SK-N-SH treated with all-trans-retinoic acid at 6 μM for 48 hours (cell line): Measurements from ENCODE around the gene ANKRD11.
"Not testable (repeated sequence)": the region's sequence is repeated elsewhere in the genome, so short reads cannot be mapped to it uniquely, and the experiment has no call there.

Source experiments
- ATAC-seq: fragments of 200-7000 bp; cut with Tn5 transposase; 3 replicates; pipeline ENCODE4 v1.9.1; 2020; ENCODE audit warnings: mild to moderate bottlenecking, moderate library complexity
- ARNTL ChIP-seq: fragments of 450-650 bp; formaldehyde crosslinking; IDR thresholded peaks from 2 replicates; pipeline ENCODE4 v1.5.0; 2020; ENCODE audit warnings: low read depth, mild to moderate bottlenecking, moderate library complexity, borderline replicate concordance
- BACH2 ChIP-seq: fragments of 250-450 bp; sonication (Bioruptor Pico); IDR thresholded peaks from 2 replicates; pipeline ENCODE4 v1.9.0; 2021; ENCODE audit warnings: mild to moderate bottlenecking, borderline replicate concordance
- CSDC2 ChIP-seq: fragments of 250-450 bp; sonication (Bioruptor Pico); IDR thresholded peaks from 2 replicates; pipeline ENCODE4 v1.5.0; 2020; ENCODE audit warnings: mild to moderate bottlenecking, moderate library complexity
- ESRRG ChIP-seq: fragments of 250-450 bp; sonication (Bioruptor Pico); IDR thresholded peaks from 2 replicates; pipeline ENCODE4 v1.6.1; 2021; ENCODE audit warnings: mild to moderate bottlenecking
- GLIS3 ChIP-seq: fragments of 250-450 bp; sonication (Bioruptor Pico); IDR thresholded peaks from 2 replicates; pipeline ENCODE4 v1.5.0; 2020; ENCODE audit warnings: mild to moderate bottlenecking, moderate library complexity
- ISL1 ChIP-seq: fragments of 250-450 bp; sonication (Bioruptor Pico); IDR thresholded peaks from 2 replicates; pipeline ENCODE4 v2.1.2; 2022; ENCODE audit warnings: mild to moderate bottlenecking, moderate library complexity
- OSR1 ChIP-seq: fragments of 250-450 bp; sonication (Bioruptor Pico); IDR thresholded peaks from 2 replicates; pipeline ENCODE4 v1.8.0; 2022; ENCODE audit warnings: moderate library complexity, mild to moderate bottlenecking, inconsistent platforms
- PPARA ChIP-seq: fragments of 250-450 bp; sonication (Bioruptor Pico); IDR thresholded peaks from 2 replicates; pipeline ENCODE4 v1.5.0; 2020; ENCODE audit warnings: mild to moderate bottlenecking, borderline replicate concordance
- RARB ChIP-seq: fragments of 250-450 bp; sonication (Bioruptor Pico); IDR thresholded peaks from 2 replicates; pipeline ENCODE4 v1.8.0; 2021; ENCODE audit warnings: mild to moderate bottlenecking, moderate library complexity
- SNAI2 ChIP-seq: fragments of 250-450 bp; sonication (Bioruptor Pico); IDR thresholded peaks from 2 replicates; pipeline ENCODE4 v1.5.0; 2020; ENCODE audit warnings: mild to moderate bottlenecking, moderate library complexity
- TCF4 ChIP-seq: fragments of 250-450 bp; sonication (Bioruptor Pico); IDR thresholded peaks from 2 replicates; pipeline ENCODE4 v1.8.0; 2021; ENCODE audit warnings: mild to moderate bottlenecking, moderate library complexity, borderline replicate concordance
- TOX ChIP-seq: fragments of 250-450 bp; sonication (Bioruptor Pico); IDR thresholded peaks from 2 replicates; pipeline ENCODE4 v1.8.0; 2021; ENCODE audit warnings: mild to moderate bottlenecking, moderate library complexity, borderline replicate concordance
- ZFP3 ChIP-seq: fragments of 250-450 bp; sonication (Bioruptor Pico); IDR thresholded peaks from 2 replicates; pipeline ENCODE4 v1.5.0; 2020; ENCODE audit warnings: mild to moderate bottlenecking, moderate library complexity
- ZFP30 ChIP-seq: fragments of 450-650 bp; formaldehyde crosslinking; IDR thresholded peaks from 2 replicates; pipeline ENCODE4 v1.5.0; 2022; ENCODE audit warnings: mild to moderate bottlenecking, moderate library complexity
- ZNF565 ChIP-seq: fragments of 450-650 bp; formaldehyde crosslinking; conservative IDR thresholded peaks from 2 replicates; pipeline ENCODE4 v1.5.0; 2020; ENCODE audit warnings: low read depth, mild to moderate bottlenecking, moderate library complexity
- ZNF70 ChIP-seq: fragments of 450-650 bp; formaldehyde crosslinking; IDR thresholded peaks from 2 replicates; pipeline ENCODE4 v1.5.0; 2020; ENCODE audit warnings: mild to moderate bottlenecking, moderate library complexity
- ZNF8 ChIP-seq: fragments of 450-650 bp; formaldehyde crosslinking; IDR thresholded peaks from 2 replicates; pipeline ENCODE4 v1.5.0; 2020; ENCODE audit warnings: mild to moderate bottlenecking, moderate library complexity
- TF ChIP-seq, protein P1 (sequence below): fragments of 250-450 bp; sonication (Bioruptor Pico); IDR thresholded peaks from 2 replicates; pipeline ENCODE4 v1.8.0; 2021; ENCODE audit warnings: low read depth, mild to moderate bottlenecking, moderate library complexity, borderline replicate concordance
- TF ChIP-seq, protein P2 (sequence below): fragments of 250-450 bp; sonication (Bioruptor Pico); IDR thresholded peaks from 2 replicates; pipeline ENCODE4 v1.5.1; 2020; ENCODE audit warnings: low read depth, mild to moderate bottlenecking, moderate library complexity
- TF ChIP-seq, protein P3 (sequence below): fragments of 250-450 bp; sonication (Bioruptor Pico); IDR thresholded peaks from 2 replicates; pipeline ENCODE4 v1.5.1; 2021; ENCODE audit warnings: mild to moderate bottlenecking, moderate library complexity
- TF ChIP-seq, protein P4 (sequence below): fragments of 250-450 bp; sonication (Bioruptor Pico); IDR thresholded peaks from 2 replicates; pipeline ENCODE4 v1.8.0; 2020; ENCODE audit warnings: mild to moderate bottlenecking, moderate library complexity, borderline replicate concordance

ANKRD11 gene

DNA sequence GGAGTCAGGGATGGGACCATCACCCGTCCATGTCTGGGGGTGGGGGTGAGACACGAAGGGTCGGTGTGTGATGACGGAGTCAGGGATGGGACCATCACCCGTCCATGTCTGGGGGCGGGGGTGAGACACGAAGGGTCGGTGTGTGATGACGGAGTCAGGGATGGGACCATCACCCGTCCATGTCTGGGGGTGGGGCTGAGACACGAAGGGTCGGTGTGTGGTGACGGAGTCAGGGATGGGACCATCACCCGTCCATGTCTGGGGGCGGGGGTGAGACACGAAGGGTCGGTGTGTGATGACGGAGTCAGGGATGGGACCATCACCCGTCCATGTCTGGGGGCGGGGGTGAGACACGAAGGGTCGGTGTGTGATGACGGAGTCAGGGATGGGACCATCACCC lies 69.1 kb downstream of the ANKRD11 start:
- not testable (repeated sequence) for ATAC-seq

DNA sequence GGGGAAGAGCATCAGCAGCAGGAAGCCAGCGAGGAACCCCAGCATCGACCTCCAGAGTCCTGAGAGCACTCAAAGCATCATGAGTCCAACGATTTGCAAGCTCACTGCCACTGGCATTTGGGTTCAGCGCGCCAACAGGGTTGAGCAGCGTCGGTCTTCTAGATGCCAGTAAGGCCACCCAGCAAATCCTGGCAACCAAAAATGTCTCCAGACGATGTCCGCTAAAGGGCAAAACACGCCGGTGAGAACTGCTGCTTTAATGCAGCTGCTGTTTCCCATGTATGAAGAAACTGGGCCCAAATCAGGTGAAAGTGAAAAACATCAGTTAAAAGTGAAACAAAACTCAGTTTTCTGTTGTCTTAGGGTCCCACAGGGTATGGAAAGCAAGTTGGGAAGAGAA lies 70.2 kb downstream of the ANKRD11 start:
- no peak for TF ChIP-seq ZNF70 (CRISPR knock-in tag)
- no peak for TF ChIP-seq SNAI2 (CRISPR knock-in tag)
- no peak for TF ChIP-seq ZNF565 (CRISPR knock-in tag)
- no peak for TF ChIP-seq TCF4 (CRISPR knock-in tag)
- TF ChIP-seq, protein P1, sequence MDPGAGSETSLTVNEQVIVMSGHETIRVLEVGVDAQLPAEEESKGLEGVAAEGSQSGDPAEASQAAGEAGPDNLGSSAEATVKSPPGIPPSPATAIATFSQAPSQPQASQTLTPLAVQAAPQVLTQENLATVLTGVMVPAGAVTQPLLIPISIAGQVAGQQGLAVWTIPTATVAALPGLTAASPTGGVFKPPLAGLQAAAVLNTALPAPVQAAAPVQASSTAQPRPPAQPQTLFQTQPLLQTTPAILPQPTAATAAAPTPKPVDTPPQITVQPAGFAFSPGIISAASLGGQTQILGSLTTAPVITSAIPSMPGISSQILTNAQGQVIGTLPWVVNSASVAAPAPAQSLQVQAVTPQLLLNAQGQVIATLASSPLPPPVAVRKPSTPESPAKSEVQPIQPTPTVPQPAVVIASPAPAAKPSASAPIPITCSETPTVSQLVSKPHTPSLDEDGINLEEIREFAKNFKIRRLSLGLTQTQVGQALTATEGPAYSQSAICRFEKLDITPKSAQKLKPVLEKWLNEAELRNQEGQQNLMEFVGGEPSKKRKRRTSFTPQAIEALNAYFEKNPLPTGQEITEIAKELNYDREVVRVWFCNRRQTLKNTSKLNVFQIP (CRISPR knock-in tag): no peak
- no peak for TF ChIP-seq ZNF8 (CRISPR knock-in tag)
- no peak for TF ChIP-seq PPARA
- TF ChIP-seq, protein P2, sequence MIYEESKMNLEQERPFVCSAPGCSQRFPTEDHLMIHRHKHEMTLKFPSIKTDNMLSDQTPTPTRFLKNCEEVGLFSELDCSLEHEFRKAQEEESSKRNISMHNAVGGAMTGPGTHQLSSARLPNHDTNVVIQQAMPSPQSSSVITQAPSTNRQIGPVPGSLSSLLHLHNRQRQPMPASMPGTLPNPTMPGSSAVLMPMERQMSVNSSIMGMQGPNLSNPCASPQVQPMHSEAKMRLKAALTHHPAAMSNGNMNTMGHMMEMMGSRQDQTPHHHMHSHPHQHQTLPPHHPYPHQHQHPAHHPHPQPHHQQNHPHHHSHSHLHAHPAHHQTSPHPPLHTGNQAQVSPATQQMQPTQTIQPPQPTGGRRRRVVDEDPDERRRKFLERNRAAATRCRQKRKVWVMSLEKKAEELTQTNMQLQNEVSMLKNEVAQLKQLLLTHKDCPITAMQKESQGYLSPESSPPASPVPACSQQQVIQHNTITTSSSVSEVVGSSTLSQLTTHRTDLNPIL (CRISPR knock-in tag): no peak
- TF ChIP-seq ZFP3 (CRISPR knock-in tag): no peak
- TF ChIP-seq RARB: no peak
- TF ChIP-seq, protein P3, sequence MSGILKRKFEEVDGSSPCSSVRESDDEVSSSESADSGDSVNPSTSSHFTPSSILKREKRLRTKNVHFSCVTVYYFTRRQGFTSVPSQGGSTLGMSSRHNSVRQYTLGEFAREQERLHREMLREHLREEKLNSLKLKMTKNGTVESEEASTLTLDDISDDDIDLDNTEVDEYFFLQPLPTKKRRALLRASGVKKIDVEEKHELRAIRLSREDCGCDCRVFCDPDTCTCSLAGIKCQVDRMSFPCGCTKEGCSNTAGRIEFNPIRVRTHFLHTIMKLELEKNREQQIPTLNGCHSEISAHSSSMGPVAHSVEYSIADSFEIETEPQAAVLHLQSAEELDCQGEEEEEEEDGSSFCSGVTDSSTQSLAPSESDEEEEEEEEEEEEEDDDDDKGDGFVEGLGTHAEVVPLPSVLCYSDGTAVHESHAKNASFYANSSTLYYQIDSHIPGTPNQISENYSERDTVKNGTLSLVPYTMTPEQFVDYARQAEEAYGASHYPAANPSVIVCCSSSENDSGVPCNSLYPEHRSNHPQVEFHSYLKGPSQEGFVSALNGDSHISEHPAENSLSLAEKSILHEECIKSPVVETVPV (CRISPR knock-in tag): no peak
- no peak for TF ChIP-seq CSDC2
- no peak for TF ChIP-seq ESRRG (CRISPR knock-in tag)
- no peak for ATAC-seq

DNA sequence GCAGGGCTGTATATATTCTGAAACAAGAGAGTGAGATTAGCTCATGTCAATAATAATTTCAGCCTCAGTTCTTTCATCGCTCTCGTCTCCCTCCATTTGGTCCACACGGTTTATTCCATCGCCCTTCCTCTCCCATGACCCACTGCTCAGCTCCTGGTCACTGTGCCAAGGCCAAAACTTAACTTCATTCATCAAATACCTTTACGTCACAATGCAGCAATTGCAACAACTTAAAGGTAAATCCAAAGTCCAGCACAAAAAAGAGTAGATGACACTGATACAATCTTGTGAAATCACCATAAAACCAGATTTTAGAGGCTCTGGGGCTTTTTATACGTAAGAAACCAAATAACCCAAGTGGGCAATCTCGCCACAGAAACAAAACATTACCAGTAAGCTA lies 72.0 kb downstream of the ANKRD11 start:
- no peak for ATAC-seq
- TF ChIP-seq ARNTL (CRISPR knock-in tag) (no peak), ZFP3 (CRISPR knock-in tag) (no peak), ZNF565 (CRISPR knock-in tag) (no peak), ZFP30 (CRISPR knock-in tag) (no peak), TCF4 (CRISPR knock-in tag) (no peak), ZNF70 (CRISPR knock-in tag) (no peak), TOX (CRISPR knock-in tag) (no peak), RARB (no peak), CSDC2 (no peak), PPARA (no peak), BACH2 (CRISPR knock-in tag) (no peak), ZNF8 (CRISPR knock-in tag) (no peak), GLIS3 (CRISPR knock-in tag) (no peak), SNAI2 (CRISPR knock-in tag) (no peak), ISL1 (CRISPR knock-in tag) (no peak), OSR1 (CRISPR knock-in tag) (no peak)
- TF ChIP-seq, protein P3 (CRISPR knock-in tag): no peak
- TF ChIP-seq, protein P4, sequence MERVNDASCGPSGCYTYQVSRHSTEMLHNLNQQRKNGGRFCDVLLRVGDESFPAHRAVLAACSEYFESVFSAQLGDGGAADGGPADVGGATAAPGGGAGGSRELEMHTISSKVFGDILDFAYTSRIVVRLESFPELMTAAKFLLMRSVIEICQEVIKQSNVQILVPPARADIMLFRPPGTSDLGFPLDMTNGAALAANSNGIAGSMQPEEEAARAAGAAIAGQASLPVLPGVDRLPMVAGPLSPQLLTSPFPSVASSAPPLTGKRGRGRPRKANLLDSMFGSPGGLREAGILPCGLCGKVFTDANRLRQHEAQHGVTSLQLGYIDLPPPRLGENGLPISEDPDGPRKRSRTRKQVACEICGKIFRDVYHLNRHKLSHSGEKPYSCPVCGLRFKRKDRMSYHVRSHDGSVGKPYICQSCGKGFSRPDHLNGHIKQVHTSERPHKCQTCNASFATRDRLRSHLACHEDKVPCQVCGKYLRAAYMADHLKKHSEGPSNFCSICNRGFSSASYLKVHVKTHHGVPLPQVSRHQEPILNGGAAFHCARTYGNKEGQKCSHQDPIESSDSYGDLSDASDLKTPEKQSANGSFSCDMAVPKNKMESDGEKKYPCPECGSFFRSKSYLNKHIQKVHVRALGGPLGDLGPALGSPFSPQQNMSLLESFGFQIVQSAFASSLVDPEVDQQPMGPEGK: no peak
- TF ChIP-seq, protein P1 (CRISPR knock-in tag): no peak
- TF ChIP-seq, all 23 proteins: peak for 0
